ENCODE measurements around the gene ABHD8. TPM values are rescaled to one million over a fixed set of nuclear protein-coding genes. Genes with fewer than 3 reads are reported as not detected.

Gene ABHD8
- total and polyA plus RNA-seq, 2 of the 13 experiments (the other 11 are each of a cell fraction or from before 2014, with no cell fraction given): 6.3 to 7.2 TPM

GRCh38 chr19:17282488-17283125 is 20.6 kb downstream of the ABHD8 start (continued):
- TF ChIP-seq, protein P1, sequence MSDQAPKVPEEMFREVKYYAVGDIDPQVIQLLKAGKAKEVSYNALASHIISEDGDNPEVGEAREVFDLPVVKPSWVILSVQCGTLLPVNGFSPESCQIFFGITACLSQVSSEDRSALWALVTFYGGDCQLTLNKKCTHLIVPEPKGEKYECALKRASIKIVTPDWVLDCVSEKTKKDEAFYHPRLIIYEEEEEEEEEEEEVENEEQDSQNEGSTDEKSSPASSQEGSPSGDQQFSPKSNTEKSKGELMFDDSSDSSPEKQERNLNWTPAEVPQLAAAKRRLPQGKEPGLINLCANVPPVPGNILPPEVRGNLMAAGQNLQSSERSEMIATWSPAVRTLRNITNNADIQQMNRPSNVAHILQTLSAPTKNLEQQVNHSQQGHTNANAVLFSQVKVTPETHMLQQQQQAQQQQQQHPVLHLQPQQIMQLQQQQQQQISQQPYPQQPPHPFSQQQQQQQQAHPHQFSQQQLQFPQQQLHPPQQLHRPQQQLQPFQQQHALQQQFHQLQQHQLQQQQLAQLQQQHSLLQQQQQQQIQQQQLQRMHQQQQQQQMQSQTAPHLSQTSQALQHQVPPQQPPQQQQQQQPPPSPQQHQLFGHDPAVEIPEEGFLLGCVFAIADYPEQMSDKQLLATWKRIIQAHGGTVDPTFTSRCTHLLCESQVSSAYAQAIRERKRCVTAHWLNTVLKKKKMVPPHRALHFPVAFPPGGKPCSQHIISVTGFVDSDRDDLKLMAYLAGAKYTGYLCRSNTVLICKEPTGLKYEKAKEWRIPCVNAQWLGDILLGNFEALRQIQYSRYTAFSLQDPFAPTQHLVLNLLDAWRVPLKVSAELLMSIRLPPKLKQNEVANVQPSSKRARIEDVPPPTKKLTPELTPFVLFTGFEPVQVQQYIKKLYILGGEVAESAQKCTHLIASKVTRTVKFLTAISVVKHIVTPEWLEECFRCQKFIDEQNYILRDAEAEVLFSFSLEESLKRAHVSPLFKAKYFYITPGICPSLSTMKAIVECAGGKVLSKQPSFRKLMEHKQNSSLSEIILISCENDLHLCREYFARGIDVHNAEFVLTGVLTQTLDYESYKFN (CRISPR knock-in tag; conservative IDR thresholded peaks at IDR 0.05): peak; percentile 25; the same call in 1 of the 2 replicates
- TF ChIP-seq MTF1 (CRISPR knock-in tag; IDR thresholded peaks at IDR 0.05) (no peak), KAT8 (CRISPR knock-in tag; IDR thresholded peaks at IDR 0.05) (0 out of 2 replicates have a peak, but pooled peaks have one; percentile 34), ZBTB26 (CRISPR knock-in tag; IDR thresholded peaks at IDR 0.05; ENCODE audit: borderline replicate concordance) (0 out of 2 replicates have a peak, but pooled peaks have one; percentile 47), ZNF564 (CRISPR knock-in tag; IDR thresholded peaks at IDR 0.05) (no peak), ZNF567 (CRISPR knock-in tag; IDR thresholded peaks at IDR 0.05; ENCODE audit: borderline replicate concordance) (no peak), ZUFSP (CRISPR knock-in tag; IDR thresholded peaks at IDR 0.05; ENCODE audit: borderline replicate concordance) (no peak), ZNF510 (CRISPR knock-in tag; IDR thresholded peaks at IDR 0.05; ENCODE audit: low read depth) (no peak), ZMYM2 (CRISPR knock-in tag; IDR thresholded peaks at IDR 0.05) (no peak), JUNB (CRISPR knock-in tag; IDR thresholded peaks at IDR 0.05; ENCODE audit: borderline replicate concordance) (no peak), MAFG (CRISPR knock-in tag; IDR thresholded peaks at IDR 0.05) (no peak), MED1 (CRISPR knock-in tag; IDR thresholded peaks at IDR 0.05) (peak; percentile 49; the same call in 1 of the 2 replicates), HIC2 (CRISPR knock-in tag; IDR thresholded peaks at IDR 0.05; ENCODE audit: low read depth) (peak; percentile 43; the same call in 1 of the 2 replicates), ZNF468 (CRISPR knock-in tag; IDR thresholded peaks at IDR 0.05) (no peak), HMG20B (CRISPR knock-in tag; conservative IDR thresholded peaks at IDR 0.05) (no peak), KAT7 (CRISPR knock-in tag; IDR thresholded peaks at IDR 0.05; ENCODE audit: borderline replicate concordance) (no peak), ZFP41 (CRISPR knock-in tag; IDR thresholded peaks at IDR 0.05; ENCODE audit: borderline replicate concordance) (0 out of 2 replicates have a peak, but pooled peaks have one; percentile 24), ZNF367 (CRISPR knock-in tag; IDR thresholded peaks at IDR 0.05; ENCODE audit: borderline replicate concordance) (no peak), WIZ (CRISPR knock-in tag; IDR thresholded peaks at IDR 0.05) (no peak; the same call in 1 of the 2 replicates)
- TF ChIP-seq, protein P2, sequence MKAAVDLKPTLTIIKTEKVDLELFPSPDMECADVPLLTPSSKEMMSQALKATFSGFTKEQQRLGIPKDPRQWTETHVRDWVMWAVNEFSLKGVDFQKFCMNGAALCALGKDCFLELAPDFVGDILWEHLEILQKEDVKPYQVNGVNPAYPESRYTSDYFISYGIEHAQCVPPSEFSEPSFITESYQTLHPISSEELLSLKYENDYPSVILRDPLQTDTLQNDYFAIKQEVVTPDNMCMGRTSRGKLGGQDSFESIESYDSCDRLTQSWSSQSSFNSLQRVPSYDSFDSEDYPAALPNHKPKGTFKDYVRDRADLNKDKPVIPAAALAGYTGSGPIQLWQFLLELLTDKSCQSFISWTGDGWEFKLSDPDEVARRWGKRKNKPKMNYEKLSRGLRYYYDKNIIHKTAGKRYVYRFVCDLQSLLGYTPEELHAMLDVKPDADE (CRISPR knock-in tag; IDR thresholded peaks at IDR 0.05): no peak
